ENCODE results near the gene MALL.
"Not testable (repeated sequence)": the region's sequence is repeated elsewhere in the genome, so short reads cannot be mapped to it uniquely, and the experiment has no call there.

The MALL gene

DNA sequence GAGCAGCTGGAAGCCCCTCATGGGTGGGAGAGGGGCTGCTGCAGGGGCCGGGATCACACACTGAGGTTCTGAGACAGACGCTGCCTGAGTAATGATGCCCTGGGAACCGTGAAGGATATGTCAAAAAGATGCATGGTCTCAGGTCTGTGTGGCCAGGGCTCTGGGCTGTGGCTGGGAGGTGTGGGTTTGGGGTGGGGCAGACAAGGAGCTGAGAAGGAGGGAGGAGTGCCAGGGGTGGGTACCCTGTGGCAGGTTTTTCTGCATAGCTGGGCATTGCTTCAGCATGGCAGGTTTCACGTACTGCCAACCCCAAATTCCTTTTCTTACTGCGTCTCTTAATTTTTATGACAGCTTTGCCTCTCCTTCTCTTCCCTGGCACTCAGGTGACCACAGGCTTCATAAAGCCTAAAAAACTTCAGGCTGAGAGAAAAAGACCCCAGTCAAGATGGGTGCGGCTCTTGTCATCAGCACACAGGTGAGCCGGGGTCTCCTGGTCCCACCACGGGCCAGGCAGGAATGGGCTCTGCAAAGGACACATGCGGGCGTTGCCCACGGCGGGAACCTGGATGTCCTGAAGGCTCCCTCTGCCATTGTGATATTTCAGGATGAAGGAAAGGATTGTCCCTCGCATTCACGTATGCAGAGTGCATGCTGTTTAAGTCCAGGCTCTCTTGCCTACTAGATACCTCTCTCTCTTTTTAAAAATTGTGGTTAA is 18.0 kb downstream of the MALL start:
- no peak for DNase-seq

- DNase-seq = no peak
These were observed 19.5 kb downstream of the MALL start for GRCh38 chr2:110095994-110096633.

DNA sequence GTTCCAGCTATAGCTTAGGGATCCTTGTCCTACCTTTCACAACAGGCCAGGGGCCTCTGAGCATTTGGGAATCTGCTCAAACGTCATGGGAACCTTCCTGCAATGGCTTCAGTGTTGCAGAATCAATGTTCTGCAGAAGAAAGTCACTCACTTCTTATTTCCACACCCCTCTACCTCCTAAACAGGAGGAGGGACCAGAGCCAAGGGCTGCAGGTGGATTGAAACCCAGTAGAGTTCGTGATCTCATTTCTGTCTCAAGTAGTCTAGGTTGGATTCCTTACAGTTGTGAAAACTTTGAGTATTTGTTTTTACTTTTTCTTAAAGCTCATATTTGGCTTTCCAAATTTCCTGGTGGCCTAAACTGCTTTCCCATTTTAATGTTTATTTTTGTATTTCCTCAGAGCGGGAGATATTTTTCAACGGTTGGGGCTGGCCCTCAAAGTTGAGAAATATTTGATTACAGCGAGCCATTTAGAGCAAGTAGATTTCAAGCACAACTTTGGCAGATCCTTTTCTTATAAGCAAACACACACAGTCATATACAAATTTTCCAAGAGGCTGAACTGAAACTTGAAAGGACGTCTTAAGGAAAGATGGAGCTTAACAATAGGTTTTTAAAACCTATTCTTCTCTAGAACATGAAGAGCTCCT is 20.6 kb downstream of the MALL start:
- not testable (repeated sequence) for DNase-seq

GRCh38 chr2:110093924-110094323 is 21.7 kb downstream of the MALL start:
- not testable (repeated sequence) for DNase-seq

- DNase-seq = not testable (repeated sequence)
These were observed 25.5 kb downstream of the MALL start for GRCh38 chr2:110090164-110090563.

- not testable (repeated sequence) for DNase-seq
These were observed 31.9 kb downstream of the MALL start for GRCh38 chr2:110083757-110084156.

- not testable (repeated sequence) for DNase-seq
These were observed 32.5 kb downstream of the MALL start for GRCh38 chr2:110083162-110083561.

DNA sequence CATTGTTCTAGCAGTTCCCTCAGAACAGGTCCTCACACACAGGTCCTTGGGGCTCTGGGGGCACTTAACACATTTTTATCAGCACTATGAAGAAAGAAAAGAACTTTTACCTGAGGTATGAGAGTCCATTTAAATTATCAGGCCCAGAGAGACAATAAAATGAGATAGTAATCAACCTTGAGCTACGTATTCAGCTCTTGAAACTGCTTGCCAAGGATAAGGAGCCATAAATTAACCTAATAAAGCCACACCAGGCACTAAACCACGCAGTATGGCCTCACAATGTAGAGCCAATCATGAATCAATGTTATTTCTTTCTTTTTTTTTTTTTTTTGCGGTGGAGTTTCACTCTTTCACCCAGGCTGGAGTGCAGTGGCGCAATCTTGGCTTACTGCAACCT is 37.5 kb downstream of the MALL start:
- not testable (repeated sequence) for DNase-seq

GRCh38 chr2:110075896-110076295 is 39.7 kb downstream of the MALL start:
- not testable (repeated sequence) for DNase-seq

GRCh38 chr2:110069869-110070268 is 45.8 kb downstream of the MALL start:
- DNase-seq = not testable (repeated sequence)

GRCh38 chr2:110068153-110068552 is 47.5 kb downstream of the MALL start:
- not testable (repeated sequence) for DNase-seq

- not testable (repeated sequence) for DNase-seq
These were observed 53.3 kb downstream of the MALL start for GRCh38 chr2:110062332-110062731.

- DNase-seq = not testable (repeated sequence)
These were observed 55.1 kb downstream of the MALL start for GRCh38 chr2:110060550-110060949.

GRCh38 chr2:110059694-110060358 is 55.8 kb downstream of the MALL start:
- not testable (repeated sequence) for DNase-seq

DNA sequence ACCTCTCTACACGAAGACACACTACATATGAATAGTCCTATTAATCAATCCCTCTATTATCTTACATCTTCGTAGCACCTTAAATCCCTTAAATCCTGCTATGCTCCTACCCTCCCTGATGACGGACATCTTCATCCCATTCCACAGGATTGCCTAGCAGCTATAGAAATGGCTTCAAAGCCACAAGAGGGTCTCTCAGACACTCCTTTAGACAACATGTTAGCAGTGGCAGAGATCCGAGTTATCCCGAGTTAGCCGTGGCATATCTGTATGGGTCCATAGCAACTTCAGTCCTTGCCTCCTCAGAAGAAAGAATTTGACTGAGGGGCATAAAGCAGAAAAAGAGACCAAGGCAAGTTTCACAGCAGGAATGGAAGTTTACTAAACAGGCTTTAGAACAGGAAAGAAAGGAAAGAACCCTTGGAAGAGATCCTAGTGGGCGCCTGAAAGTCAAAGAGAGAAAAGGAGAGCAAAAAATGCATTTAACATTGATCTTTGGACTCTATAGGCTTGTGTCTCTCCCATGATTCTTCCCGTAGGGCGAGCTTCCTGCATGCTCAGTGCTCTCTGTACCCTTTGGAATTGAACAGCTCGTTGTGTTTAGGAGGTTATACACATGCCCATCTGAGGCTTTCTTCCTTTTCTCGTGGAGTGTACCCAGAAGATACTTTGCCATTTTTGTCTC is 56.5 kb downstream of the MALL start:
- DNase-seq = not testable (repeated sequence)

- not testable (repeated sequence) for DNase-seq
These were observed 57.6 kb downstream of the MALL start for GRCh38 chr2:110058034-110058433.

DNA sequence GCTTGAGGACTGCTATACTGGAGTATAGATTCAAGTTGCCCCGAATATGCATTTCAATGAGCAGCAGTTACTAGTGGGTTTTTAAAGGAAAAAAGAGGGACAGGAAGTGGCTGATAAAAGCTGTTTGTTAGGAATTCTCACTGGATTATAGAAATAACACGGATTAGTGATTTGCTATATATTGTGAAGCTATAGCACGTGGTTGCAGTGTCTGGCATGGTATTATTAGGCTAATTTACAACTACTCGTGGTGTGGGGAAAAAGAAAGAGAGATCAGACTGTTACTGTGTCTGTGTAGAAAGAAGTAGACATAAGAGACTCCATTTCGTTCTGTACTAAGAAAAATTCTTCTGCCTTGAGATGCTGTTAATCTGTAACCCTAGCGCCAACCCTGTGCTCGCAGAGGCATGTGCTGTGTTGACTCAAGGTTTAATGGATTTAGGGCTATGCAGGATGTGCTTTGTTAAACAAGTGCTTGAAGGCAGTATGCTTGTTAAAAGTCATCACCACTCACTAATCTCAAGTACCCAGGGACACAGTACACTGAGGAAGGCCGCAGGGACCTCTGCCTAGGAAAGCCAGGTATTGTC is 59.7 kb downstream of the MALL start:
- DNase-seq = not testable (repeated sequence)

DNA sequence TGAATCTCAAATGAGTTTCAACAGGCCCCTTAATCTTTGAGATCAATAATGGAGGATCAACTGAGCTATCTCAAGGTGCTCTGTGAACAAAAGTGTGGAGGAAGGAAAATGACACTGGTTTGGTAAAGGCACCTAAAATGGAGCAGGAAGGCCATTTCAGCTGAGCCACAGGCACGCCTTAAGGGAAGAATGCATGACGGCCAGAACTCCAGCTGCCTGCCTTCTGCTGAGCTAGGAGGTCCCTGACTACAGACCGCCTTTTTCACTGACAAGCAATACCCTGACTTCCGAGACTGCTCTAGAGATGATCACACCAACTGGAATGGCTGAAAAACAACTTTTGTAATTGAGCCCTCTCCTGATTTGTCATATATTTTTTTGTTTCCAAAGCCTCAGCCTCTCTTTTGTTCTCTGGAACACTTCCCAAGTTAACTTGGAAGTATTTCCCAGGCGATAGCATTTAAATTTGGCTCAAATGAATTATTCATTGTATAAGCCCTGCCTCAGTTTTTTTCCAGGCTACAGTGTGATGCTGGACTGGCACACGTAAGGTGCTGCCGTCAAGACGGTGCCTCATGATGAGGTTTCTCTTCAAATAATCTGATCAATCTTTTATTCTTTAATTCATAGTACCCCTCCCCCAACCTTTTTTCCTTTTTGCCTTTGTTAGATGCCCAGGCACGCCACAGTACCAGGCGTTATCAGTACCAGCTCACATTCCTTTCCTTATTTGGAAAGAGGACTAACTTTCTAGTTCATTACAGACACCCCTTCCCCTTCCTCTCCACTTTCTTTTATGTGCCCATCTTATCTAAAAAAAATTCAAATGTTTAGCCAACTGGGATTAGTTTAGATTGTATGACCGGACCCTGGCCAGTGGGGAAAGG is 60.9 kb downstream of the MALL start:
- DNase-seq = not testable (repeated sequence)

DNA sequence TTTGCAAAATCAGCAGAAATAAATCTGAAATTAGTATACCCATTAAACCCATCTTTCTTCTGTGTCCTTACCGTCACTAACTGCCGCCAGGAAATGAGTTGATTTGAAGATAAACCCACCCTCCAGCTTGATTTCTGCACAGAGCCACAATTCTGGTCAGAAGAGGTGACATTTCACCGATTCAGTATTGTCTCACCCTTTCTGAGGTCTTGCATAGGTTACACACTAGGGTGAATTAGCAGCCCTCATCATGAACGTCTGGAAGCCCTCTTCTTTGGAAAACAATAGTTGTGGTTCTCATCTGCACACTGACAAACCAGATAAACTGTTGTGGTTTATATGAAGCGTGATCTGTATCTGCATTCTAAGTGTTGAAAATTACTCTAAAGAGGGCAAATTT is 61.9 kb downstream of the MALL start:
- DNase-seq = not testable (repeated sequence)

GRCh38 chr2:110052166-110052565 is 63.5 kb downstream of the MALL start:
- DNase-seq = not testable (repeated sequence)

DNA sequence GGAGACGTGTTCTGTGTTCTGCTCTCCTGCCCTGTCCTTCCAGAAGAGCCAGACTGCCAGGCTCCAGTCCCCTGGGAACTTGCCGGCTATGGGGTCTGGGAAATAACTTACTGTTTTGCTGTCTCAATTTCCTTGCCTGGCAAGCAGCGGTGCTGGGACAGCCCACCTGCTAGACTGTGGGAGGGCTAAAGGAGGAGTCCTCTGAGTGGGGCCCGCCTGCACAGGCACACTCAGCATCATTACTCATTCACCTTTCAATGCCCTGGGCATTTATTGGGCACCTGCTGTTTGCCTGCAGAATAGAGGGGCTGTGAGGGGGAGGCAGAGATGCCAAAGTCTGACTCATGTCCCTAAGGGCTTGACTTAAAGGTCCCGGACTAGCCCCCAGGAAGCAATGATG is 65.4 kb downstream of the MALL start:
- not testable (repeated sequence) for DNase-seq
